Osteoblast (primary cell): Measurements from ENCODE around the gene TMEM259. TPM values are rescaled to one million over a fixed set of nuclear protein-coding genes. Genes with fewer than 3 reads are reported as not detected.

Experiments
- DNase-seq: peaks from one replicate; pipeline ENCODE4 v3.0.0; 2011; ENCODE audit warnings: low spot score, mixed read lengths; ENCODE audit not compliant: insufficient read length; ENCODE audit errors: missing footprints
- H2AFZ ChIP-seq: 2 replicates; pipeline ENCODE4 v1.6.0; 2011; ENCODE audit warnings: mild to moderate bottlenecking, low read length
- H3K27ac ChIP-seq: 2 replicates; pipeline ENCODE4 v1.5.1; 2011; ENCODE audit warnings: mild to moderate bottlenecking, low read depth, low read length, moderate library complexity
- H3K27me3 ChIP-seq: 2 replicates; pipeline ENCODE4 v1.6.0; 2012; ENCODE audit warnings: mild to moderate bottlenecking, control low read depth, inconsistent platforms, low read length, moderate library complexity; ENCODE audit not compliant: insufficient read depth
- H3K36me3 ChIP-seq: 2 replicates; pipeline ENCODE4 v1.5.1; 2011; ENCODE audit warnings: mild to moderate bottlenecking, low read length, control low read depth, moderate library complexity; ENCODE audit not compliant: insufficient read depth
- H3K4me1 ChIP-seq: 2 replicates; pipeline ENCODE4 v1.5.1; 2011; ENCODE audit warnings: mild to moderate bottlenecking, low read length, control low read depth, moderate library complexity; ENCODE audit not compliant: insufficient read depth
- H3K4me2 ChIP-seq: 2 replicates; pipeline ENCODE4 v1.6.0; 2011; ENCODE audit warnings: mild to moderate bottlenecking, low read length; ENCODE audit not compliant: insufficient read depth
- H3K4me3 ChIP-seq: fragments of 200-600 bp; sonication (generic); 3 replicates; pipeline ENCODE4 v1.5.1; 2012; ENCODE audit warnings: mild to moderate bottlenecking, low read length, inconsistent platforms; ENCODE audit not compliant: insufficient read depth
- H3K79me2 ChIP-seq: 2 replicates; pipeline ENCODE4 v1.6.0; 2012; ENCODE audit warnings: mild to moderate bottlenecking, low read length, control low read depth, inconsistent platforms; ENCODE audit not compliant: insufficient read depth
- H3K9me3 ChIP-seq: 2 replicates; pipeline ENCODE4 v1.5.1; 2011; ENCODE audit warnings: low read depth, low read length, control low read depth
- H4K20me1 ChIP-seq: 2 replicates; pipeline ENCODE4 v1.6.0; 2012; ENCODE audit warnings: mild to moderate bottlenecking, low read length, control low read depth; ENCODE audit not compliant: insufficient read depth
- CTCF ChIP-seq: IDR thresholded peaks from 2 replicates; pipeline ENCODE4 v1.5.1; 2011; ENCODE audit warnings: mild to moderate bottlenecking, low read depth, low read length, moderate library complexity; ENCODE audit errors: extremely low read depth
- total RNA-seq: library from RNA; depleted of rRNA; stranded (reverse); fragments of >200 nt; gene quantifications from 2 replicates; pipeline ENCODE4 v1.2.3, GENCODE V29; 2012

Gene TMEM259
- total RNA-seq, 1 donor: 84.0 TPM

- TF ChIP-seq CTCF: no peak
- H3K4me1 ChIP-seq: peaks cover 5% of the 10 kb centered on the region
- H3K4me3 ChIP-seq: no peak overlapping the region
- no peak overlapping the region for H3K4me2 ChIP-seq
- no peaks in the 10 kb centered on the region for H3K9me3 ChIP-seq
- H3K36me3 ChIP-seq: peaks cover 22% of the 10 kb centered on the region
- H2AFZ ChIP-seq: no peak overlapping the region
- H3K27ac ChIP-seq: no peak overlapping the region
- peaks cover 37% of the 10 kb centered on the region for H4K20me1 ChIP-seq
- no peaks in the 10 kb centered on the region for H3K27me3 ChIP-seq
- DNase-seq: no peak
- peaks cover 41% of the 10 kb centered on the region for H3K79me2 ChIP-seq
Measured at GRCh38 chr19:1011831-1012333, 9.0 kb downstream of the TMEM259 start.

- Histone ChIP-seq H4K20me1 (peaks cover 28% of the 10 kb centered on the region), H3K36me3 (peaks cover 22% of the 10 kb centered on the region)
Measured at GRCh38 chr19:1010586-1011510, 10.1 kb downstream of the TMEM259 start.

GRCh38 chr19:1009981-1010538 is 10.9 kb downstream of the TMEM259 start:
- no peak overlapping the region for H3K27ac ChIP-seq
- H2AFZ ChIP-seq: no peak overlapping the region
- no peaks in the 10 kb centered on the region for H3K9me3 ChIP-seq
- H3K27me3 ChIP-seq: no peaks in the 10 kb centered on the region
- no peak overlapping the region for H3K4me3 ChIP-seq
- H3K79me2 ChIP-seq: peaks cover 23% of the 10 kb centered on the region
- H3K4me1 ChIP-seq: no peaks in the 10 kb centered on the region
- no peak for DNase-seq
- no peak overlapping the region for H3K4me2 ChIP-seq
- TF ChIP-seq CTCF: no peak
- peaks cover 22% of the 10 kb centered on the region for H3K36me3 ChIP-seq
- peaks cover 20% of the 10 kb centered on the region for H4K20me1 ChIP-seq

More at GRCh38 chr19:1010586-1011510, 10.1 kb downstream of the TMEM259 start:
- Histone ChIP-seq H3K4me1 (no peaks in the 10 kb centered on the region), H3K27ac (no peak overlapping the region), H3K9me3 (no peaks in the 10 kb centered on the region), H3K4me3 (no peak overlapping the region), H3K27me3 (no peaks in the 10 kb centered on the region), H3K4me2 (no peak overlapping the region), H3K79me2 (peaks cover 31% of the 10 kb centered on the region), H2AFZ (no peak overlapping the region)
- no peak for DNase-seq
- TF ChIP-seq CTCF: no peak
